Activated CD8-positive, alpha-beta memory T cell treated with anti-CD3 and anti-CD28 coated beads for 24 hours (primary cell): ENCODE measurements around the gene MFAP3.

Experiments used
- DNase-seq: peaks from one replicate; pipeline ENCODE4 v3.0.0-alpha.2; 2020

The MFAP3 gene

DNA sequence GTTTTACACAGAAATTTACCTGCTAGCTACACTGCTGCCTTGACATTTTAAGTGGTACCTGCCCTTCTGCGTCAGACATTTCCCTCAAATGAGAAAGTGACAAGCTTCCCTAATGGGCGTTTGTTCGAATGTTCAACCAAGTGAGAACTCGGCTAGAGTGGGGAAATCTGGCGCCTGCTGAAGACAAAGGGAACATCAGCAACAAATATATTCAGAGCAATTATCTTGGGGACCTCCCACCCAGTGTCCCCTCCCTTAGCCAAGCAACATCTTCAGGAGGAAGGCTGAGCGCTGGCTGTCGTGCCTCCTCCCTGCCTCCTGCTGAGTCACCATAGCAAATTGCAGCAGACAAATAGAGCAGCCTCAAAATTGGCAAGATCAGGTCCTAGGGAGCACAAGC is 57.1 kb downstream of the MFAP3 start:
- no peak for DNase-seq

DNA sequence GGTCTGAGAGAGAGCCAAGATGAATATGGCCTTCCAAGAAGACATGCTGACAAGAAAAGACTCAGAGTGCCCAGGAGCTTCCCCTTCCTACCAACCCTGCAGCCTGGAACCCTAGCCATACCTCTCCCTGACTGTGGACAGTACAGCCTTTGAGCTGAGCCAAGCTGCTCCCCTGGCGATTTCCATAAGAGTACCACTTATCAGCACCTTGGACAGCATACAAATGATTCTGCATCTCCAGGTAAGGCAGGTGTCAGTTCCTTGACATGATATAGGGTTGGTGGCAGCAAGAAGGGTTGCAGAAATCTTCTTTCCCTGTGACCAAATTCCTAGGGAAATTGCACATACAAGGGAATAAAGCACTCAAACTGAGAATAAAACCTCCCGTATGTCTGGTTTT is 58.3 kb downstream of the MFAP3 start:
- no peak for DNase-seq

DNA sequence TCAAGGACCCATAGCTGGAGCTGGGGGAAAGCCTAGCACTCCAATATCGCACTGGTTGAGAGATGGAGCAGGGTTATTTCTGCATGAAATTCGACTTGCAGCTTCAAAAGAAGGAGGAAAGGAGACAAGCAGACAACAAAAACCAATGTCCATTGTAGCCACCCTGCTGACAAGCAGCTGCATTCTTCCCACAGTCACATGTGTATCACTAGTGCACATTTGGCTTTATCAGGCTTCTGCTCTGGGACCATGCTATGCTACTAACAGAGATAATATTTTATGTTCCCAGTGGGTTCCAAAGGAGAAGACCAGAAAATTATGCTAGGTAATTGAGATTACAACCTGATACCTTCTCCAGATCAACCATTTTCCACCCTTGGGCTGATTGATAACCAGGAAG is 59.7 kb downstream of the MFAP3 start:
- no peak for DNase-seq

DNA sequence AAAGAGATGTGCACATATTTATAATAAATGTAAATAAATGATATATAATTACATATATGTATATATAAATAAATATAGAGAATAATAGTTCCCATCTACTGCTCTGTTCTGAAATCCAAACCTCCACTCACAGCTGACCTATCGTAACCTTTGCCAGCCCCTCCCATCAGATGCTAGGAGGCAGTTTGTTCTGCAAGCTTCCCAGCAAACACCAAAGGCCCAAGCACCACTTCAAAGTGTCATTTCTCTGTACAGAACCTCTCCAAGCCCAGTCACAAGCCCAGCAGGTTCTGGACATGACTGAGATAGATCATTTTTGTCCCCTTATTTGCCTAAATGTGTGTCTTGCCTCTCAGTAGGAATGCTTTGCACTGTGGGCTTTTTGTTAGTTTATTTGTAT is 62.4 kb downstream of the MFAP3 start:
- DNase-seq = no peak

DNA sequence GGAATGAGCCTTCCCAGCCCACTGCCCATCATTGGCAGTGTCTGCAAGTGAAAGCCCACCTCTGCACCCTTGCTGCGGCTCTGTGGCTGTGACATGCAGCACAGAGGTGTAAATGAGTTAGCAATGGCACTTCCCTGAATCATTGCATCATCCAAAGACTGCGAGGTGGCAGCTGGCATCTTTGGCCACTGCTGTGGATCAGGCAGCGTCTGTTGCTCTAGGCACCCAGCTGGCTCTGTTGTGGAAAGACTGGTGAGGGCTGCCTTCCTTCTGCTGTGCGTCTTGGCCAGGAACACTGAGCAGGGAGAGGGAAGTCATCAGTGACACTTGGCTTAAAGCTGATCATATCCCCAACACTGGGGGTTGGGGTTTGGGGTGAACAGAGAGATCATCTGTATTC is 64.5 kb downstream of the MFAP3 start:
- no peak for DNase-seq
